ENCODE results near the gene GP5. TPM values are rescaled to one million over a fixed set of nuclear protein-coding genes. Genes with fewer than 3 reads are reported as not detected.

GP5 gene
- polyA plus RNA-seq, 2 of the 4 experiments (the other 2 are of a cell fraction): not detected

GRCh38 chr3:194368918-194369317, 30.1 kb downstream of the GP5 start:
- Histone ChIP-seq H3K4me1 (peaks cover 6% of the 10 kb centered on the region; the same call in 1 of the 3 replicates), H3K27ac (no peak overlapping the region), H3K9me3 (no peaks in the 10 kb centered on the region), H3K4me3 (no peak overlapping the region), H3K4me2 (no peak overlapping the region; the same call in 2 of the 3 replicates)
- no peak for FAIRE-seq
- ChIA-PET CTCF (interaction anchor here (1.0 to 1.8 kb wide), 2 partner anchors 33 to 36 kb away, joined by 3 to 6 read pairs; no protein-coding TSS in a partner anchor), POLR2A (no interaction called here)
- TF ChIP-seq ESRRA (IDR thresholded peaks at IDR 0.05; ENCODE audit: borderline replicate concordance, low read length) (no peak), EHMT2 (IDR thresholded peaks at IDR 0.05; ENCODE audit: low read depth) (no peak), POLR2A (IDR thresholded peaks at IDR 0.05; ENCODE audit: low read length) (no peak), RARB (CRISPR knock-in tag; IDR thresholded peaks at IDR 0.05) (no peak)
- TF ChIP-seq, protein P1, sequence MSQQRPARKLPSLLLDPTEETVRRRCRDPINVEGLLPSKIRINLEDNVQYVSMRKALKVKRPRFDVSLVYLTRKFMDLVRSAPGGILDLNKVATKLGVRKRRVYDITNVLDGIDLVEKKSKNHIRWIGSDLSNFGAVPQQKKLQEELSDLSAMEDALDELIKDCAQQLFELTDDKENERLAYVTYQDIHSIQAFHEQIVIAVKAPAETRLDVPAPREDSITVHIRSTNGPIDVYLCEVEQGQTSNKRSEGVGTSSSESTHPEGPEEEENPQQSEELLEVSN (IDR thresholded peaks at IDR 0.05; ENCODE audit: borderline replicate concordance, low read depth): no peak
- DNase-seq (ENCODE audit: low read depth in 1 of 2, low spot score in 1 of 2): no peak
- no peak for ATAC-seq
- 78% methylated on average over 6 of the region's 6 CpGs for WGBS (ENCODE audit: missing lambda C conversion rate)

GRCh38 chr3:194367992-194368841, 30.8 kb downstream of the GP5 start:
- FAIRE-seq (no peak), ATAC-seq (no peak), DNase-seq (ENCODE audit: low read depth in 1 of 2, low spot score in 1 of 2) (no peak)
- POLR2A ChIA-PET: no interaction called here
- Histone ChIP-seq H3K4me2 (no peak overlapping the region), H3K4me3 (no peak overlapping the region), H3K27ac (no peak overlapping the region), H3K9me3 (no peaks in the 10 kb centered on the region), H3K4me1 (peaks cover 6% of the 10 kb centered on the region; the same call in 1 of the 3 replicates)
- 81% methylated on average over 17 of the region's 18 CpGs for WGBS (ENCODE audit: missing lambda C conversion rate)
- TF ChIP-seq POLR2A (IDR thresholded peaks at IDR 0.05; ENCODE audit: low read length): no peak
- no peak for TF ChIP-seq CHD2 (IDR thresholded peaks at IDR 0.05; ENCODE audit: low read length, partially characterized antibody)
- no peak for TF ChIP-seq KDM1A (IDR thresholded peaks at IDR 0.05; ENCODE audit: low read depth)
- no peak for TF ChIP-seq ZFP36 (IDR thresholded peaks at IDR 0.05; ENCODE audit: borderline replicate concordance, partially characterized antibody)
- no peak for TF ChIP-seq NR3C1 (IDR thresholded peaks at IDR 0.05)
- TF ChIP-seq CHD4 (IDR thresholded peaks at IDR 0.05; ENCODE audit: borderline replicate concordance): no peak
- no peak for TF ChIP-seq JUNB (IDR thresholded peaks at IDR 0.05)
- no peak for TF ChIP-seq ZSCAN20 (CRISPR knock-in tag; IDR thresholded peaks at IDR 0.05)
- TF ChIP-seq RAD21 (conservative IDR thresholded peaks at IDR 0.05 in 1 of 2, IDR thresholded peaks at IDR 0.05 in 1 of 2): no peak
- TF ChIP-seq, protein P2, sequence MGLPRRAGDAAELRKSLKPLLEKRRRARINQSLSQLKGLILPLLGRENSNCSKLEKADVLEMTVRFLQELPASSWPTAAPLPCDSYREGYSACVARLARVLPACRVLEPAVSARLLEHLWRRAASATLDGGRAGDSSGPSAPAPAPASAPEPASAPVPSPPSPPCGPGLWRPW (IDR thresholded peaks at IDR 0.05): no peak
- no peak for TF ChIP-seq HEYL (CRISPR knock-in tag; IDR thresholded peaks at IDR 0.05)
- TF ChIP-seq USF2 (IDR thresholded peaks at IDR 0.05): no peak
- TF ChIP-seq CEBPB (IDR thresholded peaks at IDR 0.05): no peak
- no peak for TF ChIP-seq RCOR1 (IDR thresholded peaks at IDR 0.05; ENCODE audit: low read depth, low read length)
- TF ChIP-seq, protein P3, sequence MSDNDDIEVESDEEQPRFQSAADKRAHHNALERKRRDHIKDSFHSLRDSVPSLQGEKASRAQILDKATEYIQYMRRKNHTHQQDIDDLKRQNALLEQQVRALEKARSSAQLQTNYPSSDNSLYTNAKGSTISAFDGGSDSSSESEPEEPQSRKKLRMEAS (IDR thresholded peaks at IDR 0.05): no peak
- CTCF ChIA-PET: interaction anchor here (1.0 to 1.8 kb wide), 2 partner anchors 34 to 37 kb away, joined by 3 to 6 read pairs; no protein-coding TSS in a partner anchor

- no peak overlapping the region for H3K4me3 ChIP-seq
- ATAC-seq: no peak
- POLR2A ChIA-PET: no interaction called here
- H3K4me1 ChIP-seq: peaks cover 6% of the 10 kb centered on the region; the same call in 1 of the 3 replicates
- DNase-seq (ENCODE audit: low read depth in 1 of 2, low spot score in 1 of 2): no peak
- 50% methylated on average over 9 of the region's 12 CpGs for WGBS (ENCODE audit: missing lambda C conversion rate)
- no peaks in the 10 kb centered on the region for H3K9me3 ChIP-seq
- CTCF ChIA-PET: interaction anchor here (8.2 kb wide), 1 partner anchor 22 kb away, joined by 52 read pairs; no protein-coding TSS in a partner anchor
- no peak overlapping the region for H3K27ac ChIP-seq
- H3K4me2 ChIP-seq: no peak overlapping the region
- no peak for FAIRE-seq
- TF ChIP-seq NR3C1 (IDR thresholded peaks at IDR 0.05) (no peak), SREBF2 (IDR thresholded peaks at IDR 0.05) (no peak), HOXB5 (CRISPR knock-in tag; IDR thresholded peaks at IDR 0.05) (no peak), RCOR1 (IDR thresholded peaks at IDR 0.05; ENCODE audit: low read depth, low read length) (no peak), MAZ (IDR thresholded peaks at IDR 0.05; ENCODE audit: borderline replicate concordance, low read depth, low read length) (no peak), FOSL2 (IDR thresholded peaks at IDR 0.05) (no peak), FOSL2 (CRISPR knock-in tag; IDR thresholded peaks at IDR 0.05) (no peak), BHLHE40 (IDR thresholded peaks at IDR 0.05; ENCODE audit: low read depth, low read length) (no peak), CTCF (IDR thresholded peaks at IDR 0.05) (no peak)
- TF ChIP-seq, protein P4, sequence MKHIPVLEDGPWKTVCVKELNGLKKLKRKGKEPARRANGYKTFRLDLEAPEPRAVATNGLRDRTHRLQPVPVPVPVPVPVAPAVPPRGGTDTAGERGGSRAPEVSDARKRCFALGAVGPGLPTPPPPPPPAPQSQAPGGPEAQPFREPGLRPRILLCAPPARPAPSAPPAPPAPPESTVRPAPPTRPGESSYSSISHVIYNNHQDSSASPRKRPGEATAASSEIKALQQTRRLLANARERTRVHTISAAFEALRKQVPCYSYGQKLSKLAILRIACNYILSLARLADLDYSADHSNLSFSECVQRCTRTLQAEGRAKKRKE (CRISPR knock-in tag; IDR thresholded peaks at IDR 0.05; ENCODE audit: low read depth): no peak
- TF ChIP-seq, protein P5, sequence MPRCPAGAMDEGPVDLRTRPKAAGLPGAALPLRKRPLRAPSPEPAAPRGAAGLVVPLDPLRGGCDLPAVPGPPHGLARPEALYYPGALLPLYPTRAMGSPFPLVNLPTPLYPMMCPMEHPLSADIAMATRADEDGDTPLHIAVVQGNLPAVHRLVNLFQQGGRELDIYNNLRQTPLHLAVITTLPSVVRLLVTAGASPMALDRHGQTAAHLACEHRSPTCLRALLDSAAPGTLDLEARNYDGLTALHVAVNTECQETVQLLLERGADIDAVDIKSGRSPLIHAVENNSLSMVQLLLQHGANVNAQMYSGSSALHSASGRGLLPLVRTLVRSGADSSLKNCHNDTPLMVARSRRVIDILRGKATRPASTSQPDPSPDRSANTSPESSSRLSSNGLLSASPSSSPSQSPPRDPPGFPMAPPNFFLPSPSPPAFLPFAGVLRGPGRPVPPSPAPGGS (IDR thresholded peaks at IDR 0.05): no peak
Measured at GRCh38 chr3:194365978-194366490, 33.0 kb downstream of the GP5 start.

All from A549 (cell line).